Activated CD4-positive, alpha-beta T cell treated with anti-CD3 and anti-CD28 coated beads, Interleukin-2, Interleukin-6, amounts not matched to agents 100 ng/mL and 50 ng/mL, durations not matched to agents 16 hours and 8 hours (primary cell): ENCODE data around the gene OR2V1.
"Not testable (repeated sequence)": the region's sequence is repeated elsewhere in the genome, so short reads cannot be mapped to it uniquely, and the experiment has no call there.

Source experiments
- DNase-seq: peaks from one replicate; pipeline ENCODE4 v3.0.0-alpha.2; 2020

The OR2V1 gene, protein sequence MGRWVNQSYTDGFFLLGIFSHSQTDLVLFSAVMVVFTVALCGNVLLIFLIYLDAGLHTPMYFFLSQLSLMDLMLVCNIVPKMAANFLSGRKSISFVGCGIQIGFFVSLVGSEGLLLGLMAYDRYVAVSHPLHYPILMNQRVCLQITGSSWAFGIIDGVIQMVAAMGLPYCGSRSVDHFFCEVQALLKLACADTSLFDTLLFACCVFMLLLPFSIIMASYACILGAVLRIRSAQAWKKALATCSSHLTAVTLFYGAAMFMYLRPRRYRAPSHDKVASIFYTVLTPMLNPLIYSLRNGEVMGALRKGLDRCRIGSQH

DNA sequence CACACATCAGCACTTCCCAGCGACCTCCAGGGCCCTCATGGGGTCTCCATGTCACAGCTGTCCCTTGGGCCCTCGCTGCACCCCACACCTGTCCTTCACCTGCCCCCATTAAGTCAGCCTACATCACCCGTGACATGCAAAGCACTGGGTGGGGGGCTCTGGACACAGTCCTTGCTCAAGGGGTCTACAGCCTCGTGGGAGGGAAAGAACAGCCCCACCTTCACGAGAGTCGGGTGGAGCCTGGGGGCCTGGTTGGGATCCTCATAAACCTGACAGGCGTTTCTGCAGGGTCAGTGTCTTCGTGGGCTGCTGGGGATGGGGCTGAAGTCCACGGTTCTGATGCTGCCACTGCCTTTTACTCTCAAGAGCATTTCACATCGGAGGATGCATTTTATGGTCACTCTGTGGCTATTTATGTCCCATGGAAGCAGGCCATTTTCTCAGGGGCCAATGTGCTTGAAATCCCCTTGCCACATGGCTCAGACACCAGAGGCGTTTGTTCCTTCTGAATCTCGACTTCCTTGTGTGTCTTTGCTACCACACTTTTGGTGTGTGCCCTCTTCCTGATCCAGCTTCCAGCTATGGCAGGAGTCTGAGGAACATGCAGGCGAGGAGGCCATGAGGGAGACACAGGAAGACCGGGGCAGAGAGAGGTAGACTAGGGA lies at the start of gene OR2V1:
TSS of gene OR2V1 (minus strand) at position 338 of the 665 bp plus-strand sequence. CDS start 5,865 bp downstream, outside the sequence.
- DNase-seq = no peak

DNA sequence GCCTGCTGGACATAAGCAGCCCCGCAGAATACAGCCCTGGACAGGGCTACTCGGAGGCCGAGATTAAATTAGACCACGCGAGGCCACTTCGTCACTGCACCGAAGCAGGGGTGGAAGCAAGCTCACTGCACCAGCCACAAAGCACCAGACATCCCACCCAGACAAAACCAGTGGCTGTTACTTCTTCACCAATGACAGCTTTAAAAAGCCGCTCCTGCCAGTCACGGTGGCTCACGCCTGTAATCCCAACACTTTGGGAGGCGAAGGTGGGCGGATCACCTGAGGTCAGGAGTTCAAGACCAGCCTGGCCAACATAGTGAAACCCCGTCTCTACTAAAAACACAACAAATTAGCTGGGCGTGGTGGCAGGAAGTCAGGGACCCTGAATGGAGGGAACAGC lies 46.6 kb upstream of the OR2V1 start:
- not testable (repeated sequence) for DNase-seq

DNA sequence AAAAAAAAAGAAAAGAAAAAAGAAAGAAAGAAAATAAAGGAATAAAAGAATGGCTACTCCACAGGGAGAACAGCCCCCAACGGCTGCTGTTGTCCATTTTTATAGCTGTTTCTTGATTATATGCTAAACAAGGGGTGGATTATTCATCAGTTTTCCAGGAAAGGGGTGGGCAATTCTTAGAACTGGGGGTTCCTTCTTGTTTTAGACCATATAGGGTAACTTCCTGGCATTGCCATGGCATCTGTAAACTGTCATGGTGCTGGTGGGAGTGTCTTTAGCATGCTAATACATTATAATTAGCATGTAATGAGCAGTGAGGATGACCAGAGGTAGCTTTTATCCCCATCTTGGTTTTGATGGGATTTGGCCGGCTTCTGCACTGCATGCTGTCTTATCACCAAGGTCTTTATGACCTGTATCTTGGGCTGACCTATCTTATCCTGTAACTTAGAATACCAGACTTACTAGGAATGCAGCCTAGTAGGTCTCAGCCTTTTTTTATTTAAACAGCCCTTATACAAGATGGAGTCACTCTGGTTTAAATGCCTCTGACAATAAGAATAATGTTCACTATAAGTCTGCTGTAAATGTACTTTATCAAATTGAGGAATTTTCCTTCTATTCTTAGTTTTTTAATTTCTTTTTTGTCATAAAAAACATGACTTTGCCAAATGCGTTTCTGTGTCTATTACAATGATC lies 45.4 kb upstream of the OR2V1 start:
- no peak for DNase-seq

GRCh38 chr5:181173420-181174342 lies 42.7 kb upstream of the OR2V1 start:
- DNase-seq = peak; percentile 89

DNA sequence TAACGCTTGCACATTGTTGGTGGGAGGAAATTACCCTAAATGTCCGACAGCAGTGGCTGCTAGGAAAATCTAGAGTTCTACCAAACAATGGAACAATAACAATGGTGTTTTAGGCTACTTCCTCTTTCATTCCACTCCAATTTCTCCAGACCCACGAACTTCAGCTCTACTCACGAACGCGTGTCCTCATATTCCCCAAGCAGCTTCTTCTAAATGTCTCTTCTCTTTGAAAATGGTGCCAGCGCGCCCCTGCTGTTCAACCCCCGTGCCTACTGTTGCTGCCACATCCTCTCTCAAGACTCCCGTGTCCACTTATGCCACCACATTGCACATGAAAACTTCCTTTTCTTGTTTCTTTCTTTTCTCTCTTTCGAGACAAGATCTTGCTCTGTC lies 42.1 kb upstream of the OR2V1 start:
- DNase-seq = peak; percentile 72

DNA sequence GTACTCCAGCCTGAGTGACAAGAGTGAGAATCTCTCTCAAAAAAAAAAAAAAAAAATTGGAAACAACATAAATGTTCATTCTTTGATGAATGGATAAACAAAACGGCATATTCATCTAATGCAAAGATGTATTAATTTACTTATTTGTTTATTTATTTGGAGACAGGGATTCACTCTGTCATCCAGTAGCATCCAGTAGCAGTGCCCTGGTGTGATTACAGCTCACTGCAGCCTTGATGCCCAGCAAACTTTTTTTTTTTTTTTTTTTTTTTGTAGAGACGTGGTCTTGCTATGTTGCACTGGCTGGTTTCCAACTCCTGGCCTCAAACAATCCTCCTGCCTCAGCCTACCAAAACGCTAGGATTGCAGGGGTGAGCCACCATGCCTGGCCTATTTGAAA lies 40.8 kb upstream of the OR2V1 start:
- no peak for DNase-seq

DNA sequence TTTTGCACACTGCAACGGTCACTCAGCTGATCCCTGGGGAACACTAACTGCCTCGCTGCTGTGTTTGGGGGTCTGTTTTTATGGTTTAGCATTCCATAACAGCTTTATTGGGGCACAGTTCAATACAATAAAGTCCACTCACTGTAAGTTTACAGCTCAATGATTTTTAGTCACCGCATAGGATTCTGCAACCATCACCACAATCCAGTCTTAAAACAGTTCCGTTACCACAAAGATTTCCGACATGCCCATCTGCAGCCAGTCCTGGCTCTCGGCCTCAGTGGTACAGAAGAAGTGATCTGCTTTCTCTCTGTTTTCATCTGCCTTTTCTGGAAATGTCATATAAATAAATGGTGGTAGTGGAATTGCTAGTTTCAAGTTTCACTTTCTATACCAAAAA lies 40.0 kb upstream of the OR2V1 start:
- no peak for DNase-seq

- no peak for DNase-seq
Measured at GRCh38 chr5:181170237-181170825, 39.4 kb upstream of the OR2V1 start.

- peak; percentile 95 for DNase-seq
Measured at GRCh38 chr5:181169459-181170236, 38.7 kb upstream of the OR2V1 start.

DNA sequence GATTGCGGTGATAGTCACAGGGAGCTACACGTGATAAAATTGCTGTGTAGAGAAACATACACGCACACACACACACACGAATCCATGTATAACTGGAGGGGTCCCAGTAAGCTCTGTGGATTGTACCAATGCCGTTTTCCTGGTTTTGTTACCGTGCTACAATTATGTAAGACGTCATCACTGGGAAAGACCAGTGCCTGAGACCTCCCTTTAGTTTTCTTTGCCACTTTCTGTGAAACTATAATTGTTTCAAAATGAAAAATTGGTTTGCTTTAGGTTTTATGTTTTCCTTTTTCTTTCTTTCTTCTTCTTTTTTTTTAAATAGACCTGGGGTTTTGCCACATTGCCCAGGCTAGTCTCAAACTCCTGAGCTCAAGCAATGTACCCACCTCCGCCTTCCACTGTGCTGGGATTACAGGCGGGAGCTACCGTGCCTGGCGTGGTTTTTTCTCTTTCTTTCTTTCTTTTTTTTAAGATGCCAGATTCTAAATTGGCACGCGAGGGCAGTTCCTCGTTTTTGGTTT lies 37.7 kb upstream of the OR2V1 start:
- no peak for DNase-seq

DNA sequence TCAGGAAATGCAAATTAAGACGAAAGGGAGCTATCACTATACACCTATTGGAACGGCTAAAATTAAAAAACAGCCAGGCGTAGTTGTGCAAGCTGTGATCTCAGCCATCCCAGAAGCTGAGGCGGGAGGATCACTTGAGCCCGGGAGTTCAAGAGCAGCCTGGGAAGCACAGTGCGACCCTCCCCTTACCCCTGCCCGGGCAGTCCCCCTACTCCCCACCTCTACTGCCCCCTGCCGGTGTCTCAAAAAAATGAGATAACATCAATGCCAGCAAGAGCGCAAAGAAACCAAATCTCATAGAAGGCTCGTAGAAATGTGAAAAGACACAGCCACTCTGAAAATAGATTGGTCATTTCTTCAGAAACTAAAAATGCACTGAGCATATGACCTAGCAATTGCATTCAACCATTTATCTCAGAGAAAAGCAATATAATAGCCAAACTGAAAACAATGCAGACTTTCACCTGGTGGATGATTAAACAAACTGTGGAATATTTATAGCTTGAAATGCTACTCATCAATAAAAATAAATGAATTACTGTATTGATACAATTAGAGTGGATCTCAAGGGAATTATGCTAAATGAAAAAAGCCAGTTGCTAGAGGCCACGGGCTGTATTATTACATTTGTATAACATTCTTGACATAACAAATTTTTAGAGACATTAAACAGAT lies 37.0 kb upstream of the OR2V1 start:
- peak; percentile 65 for DNase-seq

DNA sequence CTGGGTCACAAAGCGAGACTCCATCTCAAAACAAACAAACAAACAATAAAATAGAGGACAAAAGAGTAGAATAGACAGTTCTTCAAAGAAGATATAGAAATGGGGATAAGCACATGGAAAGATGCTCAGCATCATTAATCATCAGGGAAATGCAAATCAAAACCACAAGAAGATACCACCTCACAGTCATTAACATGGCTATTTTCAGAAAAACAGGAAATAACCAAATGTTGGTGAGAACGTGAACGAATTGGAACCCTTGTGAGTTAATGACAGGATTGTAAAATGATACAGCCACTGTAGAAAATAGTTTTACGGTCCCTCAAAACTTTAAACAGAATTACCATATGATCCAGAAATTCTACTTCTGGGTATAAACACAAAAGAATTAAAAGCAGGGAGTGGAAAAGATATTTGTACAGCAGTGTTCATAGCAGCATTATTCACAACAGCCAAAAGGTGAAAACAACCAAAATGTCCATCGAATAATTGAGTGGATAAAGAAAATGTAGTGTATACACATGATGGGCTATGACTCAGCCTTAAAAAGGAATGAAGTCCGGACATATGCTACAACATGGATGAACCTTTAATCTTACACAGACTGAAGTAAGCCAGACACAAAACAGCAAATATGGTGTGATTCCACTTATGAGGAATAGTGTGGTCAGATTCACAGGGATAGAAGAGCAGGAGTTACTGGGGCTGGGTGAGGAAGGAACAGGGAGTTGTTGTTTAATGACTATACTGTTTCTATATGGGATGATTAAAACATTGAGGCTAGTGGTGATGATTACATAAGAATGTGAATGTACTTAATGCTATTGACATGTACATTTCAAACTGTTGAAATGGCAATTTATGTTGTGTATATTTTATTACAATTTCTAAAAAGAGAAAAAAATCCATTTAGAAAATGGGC lies 36.1 kb upstream of the OR2V1 start:
- no peak for DNase-seq

DNA sequence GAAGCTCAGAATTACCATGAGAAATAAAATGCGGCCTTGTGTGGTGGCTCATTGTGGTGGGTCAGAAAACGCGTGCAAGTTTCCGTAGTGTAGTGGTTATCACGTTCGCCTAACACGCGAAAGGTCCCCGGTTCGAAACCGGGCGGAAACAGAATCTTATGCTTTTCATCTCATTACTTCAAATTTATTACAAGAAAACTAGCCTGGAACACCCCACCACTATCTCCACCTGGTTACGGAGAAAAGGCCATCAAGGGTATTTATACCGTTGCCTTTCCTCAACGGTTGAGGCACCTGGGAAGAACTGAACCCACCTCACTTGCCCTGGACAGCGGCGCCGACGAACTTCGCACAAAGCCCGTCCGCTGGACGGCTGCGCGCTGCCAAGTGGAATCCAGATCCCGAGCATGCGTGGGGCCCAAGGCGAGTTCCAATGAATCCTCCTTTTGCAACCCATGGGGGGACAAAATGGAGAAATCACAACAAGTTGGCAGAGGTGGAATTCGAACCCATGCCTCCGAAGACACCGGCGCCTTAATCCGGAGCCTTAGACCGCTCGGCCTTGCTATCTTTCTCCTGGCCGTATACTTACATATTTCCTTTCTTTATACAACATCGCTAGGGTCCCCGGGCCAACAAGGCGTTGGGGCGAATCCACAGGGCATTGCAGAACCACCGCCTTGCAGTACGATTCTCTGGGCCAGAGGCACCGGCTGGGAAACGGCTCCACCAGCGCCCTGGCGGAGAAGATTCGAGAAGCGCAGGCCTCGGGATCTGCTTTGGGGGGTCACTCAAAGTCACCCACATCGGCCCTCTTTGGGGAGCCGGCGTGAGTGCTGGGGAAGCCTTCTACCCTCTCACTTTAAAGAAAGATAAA lies 33.3 kb upstream of the OR2V1 start:
- peak; percentile 80 for DNase-seq

- no peak for DNase-seq
Measured at GRCh38 chr5:181163487-181164075, 32.6 kb upstream of the OR2V1 start.

GRCh38 chr5:181161534-181162175 lies 30.7 kb upstream of the OR2V1 start:
- DNase-seq = no peak

DNA sequence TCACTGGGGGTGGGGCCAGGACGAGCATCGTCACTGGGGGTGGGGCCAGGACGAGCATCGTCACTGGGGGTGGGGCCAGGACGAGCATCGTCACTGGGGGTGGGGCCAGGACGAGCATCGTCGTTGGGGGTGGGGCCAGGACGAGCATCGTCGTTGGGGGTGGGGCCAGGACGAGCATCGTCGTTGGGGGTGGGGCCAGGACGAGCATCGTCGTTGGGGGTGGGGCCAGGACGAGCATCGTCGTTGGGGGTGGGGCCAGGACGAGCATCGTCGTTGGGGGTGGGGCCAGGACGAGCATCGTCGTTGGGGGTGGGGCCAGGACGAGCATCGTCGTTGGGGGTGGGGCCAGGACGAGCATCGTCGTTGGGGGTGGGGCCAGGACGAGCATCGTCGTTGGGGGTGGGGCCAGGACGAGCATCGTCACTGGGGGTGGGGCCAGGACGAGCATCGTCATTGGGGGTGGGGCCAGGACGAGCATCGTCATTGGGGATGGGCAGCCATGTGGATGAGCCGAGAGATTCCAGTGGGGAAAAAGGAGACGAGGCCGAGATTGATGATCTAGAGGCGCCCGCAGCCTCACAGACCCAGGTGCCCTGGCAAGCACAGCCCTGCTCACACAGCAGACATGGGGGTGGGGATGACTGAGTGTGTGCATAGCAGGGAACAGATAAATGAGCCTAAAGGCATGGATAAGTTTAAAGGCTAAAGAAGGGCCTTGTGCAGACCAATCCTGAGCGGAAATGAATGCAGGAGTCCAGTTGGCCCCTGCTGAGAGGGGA lies 30.0 kb upstream of the OR2V1 start:
- peak; percentile 39 for DNase-seq
